Measurements from ENCODE around the gene MAML3.

- no peak for TF ChIP-seq CTCF (IDR thresholded peaks at IDR 0.05; ENCODE audit: poor library complexity)
- no peak for TF ChIP-seq EZH2phosphoT487 (IDR thresholded peaks at IDR 0.05; ENCODE audit: low read depth, severe bottlenecking, unreplicated experiment)
Observed at GRCh38 chr4:140018931-140019618, 134.9 kb downstream of the MAML3 start.

All from hepatocyte (in vitro differentiated cells).